HG03103 (cell line): ENCODE measurements around the gene XKR7.
"Not testable (repeated sequence)": the region's sequence is repeated elsewhere in the genome, so short reads cannot be mapped to it uniquely, and the experiment has no call there.

Experiments
- ATAC-seq: cut with Tn5 transposase; IDR thresholded peaks from one replicate; pipeline ENCODE4 v1.9.1; 2021; ENCODE audit warnings: low read depth; ENCODE audit not compliant: unreplicated experiment

The XKR7 gene

GRCh38 chr20:31967830-31968249, at the start of gene XKR7:
TSS of gene XKR7 (plus strand) at chr20:31968151. CDS start at chr20:31968176, 25 bp downstream.
- no peak for ATAC-seq

GRCh38 chr20:31918466-31919105, 49.4 kb upstream of the XKR7 start:
- no peak for ATAC-seq

GRCh38 chr20:31919410-31920155, 48.4 kb upstream of the XKR7 start:
- ATAC-seq = no peak

GRCh38 chr20:31920275-31920855, 47.6 kb upstream of the XKR7 start:
- no peak for ATAC-seq

- not testable (repeated sequence) for ATAC-seq
These were observed 46.5 kb upstream of the XKR7 start for GRCh38 chr20:31921480-31921879.

- no peak for ATAC-seq
These were observed 45.8 kb upstream of the XKR7 start for GRCh38 chr20:31922181-31922580.

GRCh38 chr20:31922588-31922987, 45.4 kb upstream of the XKR7 start:
- ATAC-seq = no peak

GRCh38 chr20:31923388-31924331, 44.3 kb upstream of the XKR7 start:
- ATAC-seq = no peak

GRCh38 chr20:31924561-31924960, 43.4 kb upstream of the XKR7 start:
- no peak for ATAC-seq

GRCh38 chr20:31925631-31926030, 42.3 kb upstream of the XKR7 start:
- no peak for ATAC-seq

- no peak for ATAC-seq
These were observed 41.5 kb upstream of the XKR7 start for GRCh38 chr20:31926493-31926892.

GRCh38 chr20:31927627-31928159, 40.3 kb upstream of the XKR7 start:
- ATAC-seq = no peak

- not testable (repeated sequence) for ATAC-seq
These were observed 38.3 kb upstream of the XKR7 start for GRCh38 chr20:31929631-31930030.

- ATAC-seq = no peak
These were observed 37.2 kb upstream of the XKR7 start for GRCh38 chr20:31930779-31931178.

- ATAC-seq = no peak
These were observed 34.3 kb upstream of the XKR7 start for GRCh38 chr20:31933698-31934097.

- no peak for ATAC-seq
These were observed 33.5 kb upstream of the XKR7 start for GRCh38 chr20:31934491-31934890.

- no peak for ATAC-seq
These were observed 32.8 kb upstream of the XKR7 start for GRCh38 chr20:31934968-31935764.

- ATAC-seq = no peak
These were observed 31.5 kb upstream of the XKR7 start for GRCh38 chr20:31936420-31936819.

GRCh38 chr20:31937820-31938219, 30.1 kb upstream of the XKR7 start:
- no peak for ATAC-seq

- ATAC-seq = no peak
These were observed 28.3 kb upstream of the XKR7 start for GRCh38 chr20:31939661-31940060.
